KMS-11 (cell line): ENCODE results near the gene FHIT.

Experiments
- H2AFZ ChIP-seq: fragments of 200-600 bp; sonication (generic); 2 replicates; pipeline ENCODE4 v1.6.1; 2016; ENCODE audit warnings: antibody characterized with exemption, mixed run types, low read depth
- H3K27ac ChIP-seq: fragments of 200-600 bp; sonication (generic); 2 replicates; pipeline ENCODE4 v1.6.1; 2016; ENCODE audit warnings: mild to moderate bottlenecking, mixed run types
- H3K27me3 ChIP-seq: fragments of 200-600 bp; sonication (generic); 2 replicates; pipeline ENCODE4 v1.6.1; 2017; ENCODE audit warnings: mild to moderate bottlenecking, low read depth, mixed run types, moderate library complexity; ENCODE audit not compliant: insufficient read depth
- H3K36me3 ChIP-seq: fragments of 200-600 bp; sonication (generic); 2 replicates; pipeline ENCODE4 v1.6.1; 2017; ENCODE audit warnings: mild to moderate bottlenecking, mixed run types; ENCODE audit not compliant: insufficient read depth
- H3K4me1 ChIP-seq: fragments of 200-600 bp; sonication (generic); 2 replicates; pipeline ENCODE4 v1.6.1; 2016; ENCODE audit warnings: mild to moderate bottlenecking, low read depth, mixed run types; ENCODE audit not compliant: poor library complexity, severe bottlenecking
- H3K4me2 ChIP-seq: fragments of 200-600 bp; sonication (generic); 2 replicates; pipeline ENCODE4 v1.7.0; 2016; ENCODE audit warnings: mild to moderate bottlenecking, mixed run types
- H3K4me3 ChIP-seq: fragments of 200-600 bp; sonication (generic); IDR thresholded peaks from 2 replicates; pipeline ENCODE4 v1.6.1; 2017; ENCODE audit warnings: low read depth, low read length, mixed read lengths; ENCODE audit not compliant: insufficient read depth
- H3K79me2 ChIP-seq: fragments of 200-600 bp; sonication (generic); 2 replicates; pipeline ENCODE4 v1.6.1; 2016; ENCODE audit warnings: low read depth, mixed run types; ENCODE audit not compliant: insufficient read depth
- H3K9ac ChIP-seq: fragments of 200-600 bp; sonication (generic); 2 replicates; pipeline ENCODE4 v1.6.1; 2016; ENCODE audit warnings: mild to moderate bottlenecking, mixed run types
- H4K20me1 ChIP-seq: fragments of 200-600 bp; sonication (generic); 2 replicates; pipeline ENCODE4 v1.6.1; 2016; ENCODE audit warnings: mild to moderate bottlenecking, mixed run types; ENCODE audit not compliant: insufficient read depth
- TF ChIP-seq, protein P1 (sequence below): fragments of 200-600 bp; sonication (generic); conservative IDR thresholded peaks from 2 replicates; pipeline ENCODE4 v1.6.1; 2017; ENCODE audit warnings: low read depth, mild to moderate bottlenecking, antibody characterized with exemption, low read length, moderate library complexity, mixed read lengths

Gene FHIT

DNA sequence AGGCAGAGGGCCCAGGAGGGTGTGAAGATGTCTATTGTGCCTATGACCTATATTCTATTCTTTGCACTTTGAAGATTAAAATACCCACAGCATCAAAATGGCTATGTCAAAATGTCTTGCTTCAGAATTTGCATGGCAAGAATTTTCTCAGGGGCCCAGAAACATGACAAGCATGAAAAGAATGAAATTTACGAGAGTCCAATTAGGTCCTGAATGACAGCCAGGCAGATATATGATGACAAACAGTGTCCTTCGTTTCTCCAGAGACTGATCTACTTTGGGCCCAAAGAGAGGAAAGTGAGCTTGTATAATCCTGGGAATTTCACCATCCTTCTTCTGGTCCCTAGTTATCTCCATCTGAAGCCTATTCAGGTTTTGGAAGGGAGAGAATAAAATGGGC is 609.9 kb downstream of the FHIT start:
- no peak overlapping the region for H3K9ac ChIP-seq
- H3K4me1 ChIP-seq = no peaks in the 10 kb centered on the region
- no peaks in the 10 kb centered on the region for H3K27me3 ChIP-seq
- no peaks in the 10 kb centered on the region for H3K36me3 ChIP-seq
- TF ChIP-seq, protein P1, sequence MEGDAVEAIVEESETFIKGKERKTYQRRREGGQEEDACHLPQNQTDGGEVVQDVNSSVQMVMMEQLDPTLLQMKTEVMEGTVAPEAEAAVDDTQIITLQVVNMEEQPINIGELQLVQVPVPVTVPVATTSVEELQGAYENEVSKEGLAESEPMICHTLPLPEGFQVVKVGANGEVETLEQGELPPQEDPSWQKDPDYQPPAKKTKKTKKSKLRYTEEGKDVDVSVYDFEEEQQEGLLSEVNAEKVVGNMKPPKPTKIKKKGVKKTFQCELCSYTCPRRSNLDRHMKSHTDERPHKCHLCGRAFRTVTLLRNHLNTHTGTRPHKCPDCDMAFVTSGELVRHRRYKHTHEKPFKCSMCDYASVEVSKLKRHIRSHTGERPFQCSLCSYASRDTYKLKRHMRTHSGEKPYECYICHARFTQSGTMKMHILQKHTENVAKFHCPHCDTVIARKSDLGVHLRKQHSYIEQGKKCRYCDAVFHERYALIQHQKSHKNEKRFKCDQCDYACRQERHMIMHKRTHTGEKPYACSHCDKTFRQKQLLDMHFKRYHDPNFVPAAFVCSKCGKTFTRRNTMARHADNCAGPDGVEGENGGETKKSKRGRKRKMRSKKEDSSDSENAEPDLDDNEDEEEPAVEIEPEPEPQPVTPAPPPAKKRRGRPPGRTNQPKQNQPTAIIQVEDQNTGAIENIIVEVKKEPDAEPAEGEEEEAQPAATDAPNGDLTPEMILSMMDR = no peak
- no peak overlapping the region for H3K4me2 ChIP-seq
- no peaks in the 10 kb centered on the region for H4K20me1 ChIP-seq
- H2AFZ ChIP-seq = no peak overlapping the region
- no peak overlapping the region for H3K27ac ChIP-seq
- no peak overlapping the region for H3K4me3 ChIP-seq
- H3K79me2 ChIP-seq = no peaks in the 10 kb centered on the region

DNA sequence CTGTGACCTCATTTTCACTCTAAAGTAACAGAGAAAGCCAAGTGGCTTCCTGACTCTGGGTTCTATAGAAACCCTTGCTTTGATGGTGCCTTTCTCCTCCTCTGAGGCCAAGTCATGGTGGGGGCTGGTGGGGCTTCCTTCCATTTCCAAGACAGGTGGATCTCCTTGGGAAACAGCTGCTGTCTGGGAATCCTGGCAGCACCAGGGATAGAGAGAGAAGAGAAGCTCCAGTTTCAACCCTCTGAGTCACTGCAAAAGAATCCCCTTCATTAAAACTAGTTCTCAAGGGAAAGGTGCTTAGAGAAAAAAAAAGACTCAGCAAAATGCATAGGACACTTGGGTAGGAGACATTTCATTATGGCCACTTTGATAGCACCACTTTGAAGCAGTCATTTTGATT is 614.4 kb downstream of the FHIT start:
- H3K4me2 ChIP-seq = no peak overlapping the region
- no peaks in the 10 kb centered on the region for H3K4me1 ChIP-seq
- no peaks in the 10 kb centered on the region for H3K27me3 ChIP-seq
- H3K79me2 ChIP-seq = no peaks in the 10 kb centered on the region
- no peaks in the 10 kb centered on the region for H4K20me1 ChIP-seq
- H3K27ac ChIP-seq = no peak overlapping the region
- H2AFZ ChIP-seq = no peak overlapping the region
- H3K4me3 ChIP-seq = no peak overlapping the region
- TF ChIP-seq, protein P1 = no peak
- H3K9ac ChIP-seq = no peak overlapping the region
- H3K36me3 ChIP-seq = no peaks in the 10 kb centered on the region

DNA sequence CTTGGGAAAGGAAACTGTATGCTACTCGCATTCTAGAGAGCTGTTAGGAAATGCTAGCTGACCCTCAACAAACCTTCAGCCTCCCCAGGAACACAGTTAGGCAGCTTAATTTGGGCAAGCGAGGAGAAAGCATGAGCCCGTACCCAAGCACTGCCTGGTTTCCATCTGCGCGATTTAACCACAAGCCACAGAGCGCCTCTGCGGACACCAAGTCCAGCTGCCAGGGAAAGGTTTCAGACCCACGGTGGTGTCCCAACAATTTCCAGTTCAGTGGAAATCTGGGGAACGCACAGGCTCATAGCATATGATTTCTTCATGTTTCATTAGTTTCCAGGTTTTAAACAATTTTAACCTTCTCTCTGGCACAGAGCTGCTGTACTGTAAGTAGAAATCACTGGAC is 617.6 kb downstream of the FHIT start:
- H3K79me2 ChIP-seq = no peaks in the 10 kb centered on the region
- H3K4me1 ChIP-seq = no peaks in the 10 kb centered on the region
- H4K20me1 ChIP-seq = no peaks in the 10 kb centered on the region
- no peaks in the 10 kb centered on the region for H3K36me3 ChIP-seq
- no peak overlapping the region for H3K9ac ChIP-seq
- no peaks in the 10 kb centered on the region for H3K27me3 ChIP-seq
- H2AFZ ChIP-seq = no peak overlapping the region
- no peak overlapping the region for H3K27ac ChIP-seq
- H3K4me2 ChIP-seq = no peak overlapping the region
- TF ChIP-seq, protein P1 = no peak
- no peak overlapping the region for H3K4me3 ChIP-seq

DNA sequence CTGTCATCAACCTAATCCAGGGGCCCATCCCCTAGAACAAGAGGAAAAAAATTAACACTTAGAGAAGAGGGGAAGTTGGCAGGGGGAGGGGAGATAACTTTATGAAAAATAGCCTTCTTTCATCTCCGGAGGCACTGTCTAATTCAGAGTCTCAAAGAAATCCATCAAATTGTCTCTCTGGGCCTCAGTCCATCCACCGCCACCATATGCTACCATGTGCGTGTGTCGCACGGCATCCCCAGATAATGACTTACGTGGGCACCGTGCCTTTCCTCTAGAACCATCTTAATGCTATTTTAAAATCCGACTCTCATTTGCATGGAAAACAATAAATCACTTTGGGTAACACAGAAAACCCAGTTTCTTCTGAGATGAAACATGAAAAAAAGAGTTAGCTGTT is 619.7 kb downstream of the FHIT start:
- no peaks in the 10 kb centered on the region for H3K79me2 ChIP-seq
- TF ChIP-seq, protein P1 = no peak
- H4K20me1 ChIP-seq = no peaks in the 10 kb centered on the region
- no peaks in the 10 kb centered on the region for H3K4me1 ChIP-seq
- H3K36me3 ChIP-seq = no peaks in the 10 kb centered on the region
- H3K27ac ChIP-seq = no peak overlapping the region
- no peak overlapping the region for H3K4me2 ChIP-seq
- H3K9ac ChIP-seq = no peak overlapping the region
- H3K4me3 ChIP-seq = no peak overlapping the region
- H2AFZ ChIP-seq = no peak overlapping the region
- no peaks in the 10 kb centered on the region for H3K27me3 ChIP-seq

DNA sequence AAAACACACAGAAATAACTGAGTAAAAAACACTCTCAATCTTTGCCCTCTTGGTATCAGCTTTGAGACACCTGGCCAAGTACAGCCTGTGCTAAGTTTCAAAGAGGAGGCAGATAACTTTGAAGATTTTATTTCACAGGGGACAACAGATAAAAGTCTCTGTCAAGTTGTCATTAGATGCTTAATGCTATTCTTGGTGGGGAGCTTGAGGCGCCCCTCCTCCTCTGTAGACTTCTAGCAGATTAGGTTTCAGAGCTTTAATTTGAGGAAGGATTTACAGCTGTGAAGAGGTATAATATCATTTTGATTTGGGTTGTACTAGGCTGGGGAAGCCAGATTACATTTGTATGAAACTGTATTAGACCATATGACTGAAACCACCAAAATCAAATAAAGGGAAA is 620.3 kb downstream of the FHIT start:
- Histone ChIP-seq H2AFZ (no peak overlapping the region), H3K4me2 (no peak overlapping the region), H3K4me3 (no peak overlapping the region)

More for the DNA sequence above, 620.3 kb downstream of the FHIT start:
- H3K4me1 ChIP-seq = no peaks in the 10 kb centered on the region
- no peaks in the 10 kb centered on the region for H4K20me1 ChIP-seq
- no peaks in the 10 kb centered on the region for H3K79me2 ChIP-seq
- no peak overlapping the region for H3K27ac ChIP-seq
- no peak overlapping the region for H3K9ac ChIP-seq
- H3K27me3 ChIP-seq = no peaks in the 10 kb centered on the region
- H3K36me3 ChIP-seq = no peaks in the 10 kb centered on the region
- TF ChIP-seq, protein P1 = no peak
